ENCODE measurements around the gene PAPPA2. TPM values are rescaled to one million over a fixed set of nuclear protein-coding genes. Genes with fewer than 3 reads are reported as not detected.

PAPPA2 gene
- total RNA-seq, 3 donors from 2014 or later (not counting 1 experiment from before 2014, with no cell fraction given), result 0.48 TPM; not detected in 2

GRCh38 chr1:176720838-176721237 is 257.9 kb downstream of the PAPPA2 start:
- H3K4me3 Mint-ChIP-seq, result no peak overlapping the region
- no peak for TF ChIP-seq CTCF (IDR thresholded peaks at IDR 0.05)

GRCh38 chr1:176733661-176734060 is 270.7 kb downstream of the PAPPA2 start:
- Histone ChIP-seq H3K27me3 (ENCODE audit: control insufficient read depth, insufficient read depth, low read length) (no peaks in the 10 kb centered on the region), H3K9me3 (ENCODE audit: control insufficient read depth, insufficient read depth, low read length) (no peaks in the 10 kb centered on the region), H3K36me3 (ENCODE audit: control insufficient read depth, insufficient read depth, low read length) (no peaks in the 10 kb centered on the region), H3K4me3 (ENCODE audit: low read length) (no peak overlapping the region), H3K4me1 (ENCODE audit: control insufficient read depth, insufficient read depth, low read length) (no peaks in the 10 kb centered on the region), H3K27ac (ENCODE audit: low read length) (no peak overlapping the region)
- H3K4me3 Mint-ChIP-seq, result no peak overlapping the region
- TF ChIP-seq CTCF (IDR thresholded peaks at IDR 0.05), result no peak
- intact Hi-C loops (cut with micrococcal nuclease), result no loop called here
- peaks cover 3 to 6% of the 10 kb centered on the region in 2 donors for H3K9me3 Mint-ChIP-seq
- H3K4me1 Mint-ChIP-seq, result no peaks in the 10 kb centered on the region
- ATAC-seq (no peak), DNase-seq (no peak)
- H3K27me3 Mint-ChIP-seq (ENCODE audit: low read depth in 2 of 2), result peaks cover 0 to 3% of the 10 kb centered on the region in 2 donors
- no peaks in the 10 kb centered on the region for H3K36me3 Mint-ChIP-seq
- no peak overlapping the region for H3K27ac Mint-ChIP-seq
- WGBS (ENCODE audit: insufficient coverage), result 100% methylated on average over 1 of the region's 1 CpG

More at GRCh38 chr1:176720838-176721237, 257.9 kb downstream of the PAPPA2 start:
- Histone ChIP-seq H3K4me3 (ENCODE audit: low read length) (no peak overlapping the region), H3K36me3 (ENCODE audit: control insufficient read depth, insufficient read depth, low read length) (no peaks in the 10 kb centered on the region), H3K9me3 (ENCODE audit: control insufficient read depth, insufficient read depth, low read length) (no peaks in the 10 kb centered on the region), H3K4me1 (ENCODE audit: control insufficient read depth, insufficient read depth, low read length) (no peaks in the 10 kb centered on the region), H3K27me3 (ENCODE audit: control insufficient read depth, insufficient read depth, low read length) (no peaks in the 10 kb centered on the region), H3K27ac (ENCODE audit: low read length) (no peak overlapping the region)
- intact Hi-C loops (cut with micrococcal nuclease), result no loop called here
- ATAC-seq (no peak), DNase-seq (no peak)
- WGBS (ENCODE audit: insufficient coverage), result no CpG with 5 or more reads among the region's 1 CpG
- peaks cover 0 to 4% of the 10 kb centered on the region in 2 donors for H3K27me3 Mint-ChIP-seq (ENCODE audit: low read depth in 2 of 2)
- H3K27ac Mint-ChIP-seq, result no peak overlapping the region
- H3K4me1 Mint-ChIP-seq, result no peaks in the 10 kb centered on the region
- no peaks in the 10 kb centered on the region for H3K36me3 Mint-ChIP-seq
- peaks cover 0 to 5% of the 10 kb centered on the region in 2 donors for H3K9me3 Mint-ChIP-seq

GRCh38 chr1:176735201-176735600 is 272.2 kb downstream of the PAPPA2 start:
- H3K27me3 Mint-ChIP-seq (ENCODE audit: low read depth in 2 of 2), result peaks cover 0 to 3% of the 10 kb centered on the region in 2 donors
- Histone ChIP-seq H3K9me3 (ENCODE audit: control insufficient read depth, insufficient read depth, low read length) (no peaks in the 10 kb centered on the region), H3K36me3 (ENCODE audit: control insufficient read depth, insufficient read depth, low read length) (no peaks in the 10 kb centered on the region), H3K27ac (ENCODE audit: low read length) (no peak overlapping the region), H3K27me3 (ENCODE audit: control insufficient read depth, insufficient read depth, low read length) (no peaks in the 10 kb centered on the region), H3K4me3 (ENCODE audit: low read length) (no peak overlapping the region), H3K4me1 (ENCODE audit: control insufficient read depth, insufficient read depth, low read length) (no peaks in the 10 kb centered on the region)
- no peak for TF ChIP-seq CTCF (IDR thresholded peaks at IDR 0.05)
- WGBS (ENCODE audit: insufficient coverage), result 83% methylated on average over 1 of the region's 1 CpG
- no peak for DNase-seq
- no peaks in the 10 kb centered on the region for H3K4me1 Mint-ChIP-seq
- H3K4me3 Mint-ChIP-seq, result no peak overlapping the region
- H3K27ac Mint-ChIP-seq, result no peak overlapping the region
- intact Hi-C loops (cut with micrococcal nuclease), result no loop called here
- peaks cover 6 to 8% of the 10 kb centered on the region in 2 donors for H3K9me3 Mint-ChIP-seq
- no peak for ATAC-seq
- H3K36me3 Mint-ChIP-seq, result no peaks in the 10 kb centered on the region

- Histone ChIP-seq H3K27ac (ENCODE audit: low read length) (no peak overlapping the region), H3K36me3 (ENCODE audit: control insufficient read depth, insufficient read depth, low read length) (no peaks in the 10 kb centered on the region), H3K9me3 (ENCODE audit: control insufficient read depth, insufficient read depth, low read length) (no peaks in the 10 kb centered on the region), H3K4me3 (ENCODE audit: low read length) (no peak overlapping the region), H3K4me1 (ENCODE audit: control insufficient read depth, insufficient read depth, low read length) (no peaks in the 10 kb centered on the region), H3K27me3 (ENCODE audit: control insufficient read depth, insufficient read depth, low read length) (no peaks in the 10 kb centered on the region)
- TF ChIP-seq CTCF (IDR thresholded peaks at IDR 0.05), result no peak
- H3K27ac Mint-ChIP-seq, result no peak overlapping the region
- no peaks in the 10 kb centered on the region for H3K36me3 Mint-ChIP-seq
- H3K9me3 Mint-ChIP-seq, result peaks cover 3 to 5% of the 10 kb centered on the region in 2 donors
- no peak for DNase-seq
- intact Hi-C loops (cut with micrococcal nuclease), result no loop called here
- no peaks in the 10 kb centered on the region for H3K4me1 Mint-ChIP-seq
- no peaks in the 10 kb centered on the region for H3K27me3 Mint-ChIP-seq (ENCODE audit: low read depth in 2 of 2)
- no peak overlapping the region for H3K4me3 Mint-ChIP-seq
- ATAC-seq, result no peak
These were observed 273.0 kb downstream of the PAPPA2 start for GRCh38 chr1:176736015-176736414.

Measured in natural killer cell (primary cell).